PFSK-1 (cell line): ENCODE measurements around the gene MIGA1.

ENCODE experiments used
- SIN3A ChIP-seq: IDR thresholded peaks from 2 replicates; pipeline ENCODE4 v1.6.1; 2012; ENCODE audit warnings: mild to moderate bottlenecking, low read length, moderate library complexity, borderline replicate concordance; ENCODE audit not compliant: insufficient read depth
- TAF1 ChIP-seq: IDR thresholded peaks from 2 replicates; pipeline ENCODE4 v1.6.1; 2012; ENCODE audit warnings: low read length, control low read depth, borderline replicate concordance; ENCODE audit not compliant: insufficient read depth

GRCh38 chr1:77759071-77760028 is 20.1 kb upstream of the MIGA1 start, which contains the start of gene USP33:
- TF ChIP-seq TAF1 (peak; percentile 93), SIN3A (no peak)
